Measurements from ENCODE around the gene ZNF839.

GRCh38 chr14:102316338-102316742, 3.2 kb upstream of the ZNF839 start:
- TF ChIP-seq CTCF (IDR thresholded peaks at IDR 0.05) = no peak
- TF ChIP-seq, protein P1, sequence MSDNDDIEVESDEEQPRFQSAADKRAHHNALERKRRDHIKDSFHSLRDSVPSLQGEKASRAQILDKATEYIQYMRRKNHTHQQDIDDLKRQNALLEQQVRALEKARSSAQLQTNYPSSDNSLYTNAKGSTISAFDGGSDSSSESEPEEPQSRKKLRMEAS (IDR thresholded peaks at IDR 0.05) = no peak
- TF ChIP-seq MAZ (IDR thresholded peaks at IDR 0.05; ENCODE audit: borderline replicate concordance, low read depth, low read length) = no peak
- no peak for TF ChIP-seq POLR2A (IDR thresholded peaks at IDR 0.05; ENCODE audit: low read length)
- no peak for TF ChIP-seq CHD4 (IDR thresholded peaks at IDR 0.05; ENCODE audit: borderline replicate concordance)
- no peak for TF ChIP-seq CEBPB (IDR thresholded peaks at IDR 0.05)
- TF ChIP-seq BHLHE40 (IDR thresholded peaks at IDR 0.05; ENCODE audit: low read depth, low read length) = no peak
- TF ChIP-seq RAD21 (conservative IDR thresholded peaks at IDR 0.05 in 1 of 2, IDR thresholded peaks at IDR 0.05 in 1 of 2) = no peak
- TF ChIP-seq RCOR1 (IDR thresholded peaks at IDR 0.05; ENCODE audit: low read depth, low read length) = no peak
- no peak for TF ChIP-seq EP300 (IDR thresholded peaks at IDR 0.05)
